HEK293 (cell line): ENCODE measurements around the gene MS4A18.

ENCODE experiments used
- CTCF ChIA-PET: fragments of 350-600 bp; formaldehyde crosslinking; extraction: SDS; loops from one replicate; lab custom pipeline; 2021; ENCODE audit warnings: antibody characterized with exemption; lab: Yijun Ruan, JAX
- POLR2A ChIA-PET: fragments of 300-600 bp; formaldehyde crosslinking; extraction: SDS; loops from one replicate; lab custom pipeline; 2020; ENCODE audit warnings: antibody characterized with exemption, inconsistent platforms; lab: Yijun Ruan, JAX
- H3K27ac ChIP-seq: fragments of 200-500 bp; sonication (Bioruptor generic); 2 replicates; pipeline ENCODE4 v1.5.1; 2014; ENCODE audit warnings: low read depth, low read length, control low read depth, inconsistent platforms; ENCODE audit errors: extremely low read depth
- H3K36me3 ChIP-seq, 2 experiments: fragments of 200-500 bp in 1 of 2; sonication (Bioruptor generic) in 1 of 2; 1 replicate in 1 of 2; 2 replicates in 1 of 2; pipeline ENCODE4 v1.5.1; 2014 to 2017; ENCODE audit warnings: inconsistent platforms in 2 of 2, low read length in 2 of 2; ENCODE audit not compliant: control insufficient read depth in 2 of 2, insufficient read depth in 1 of 2
- H3K4me1 ChIP-seq: fragments of 200-500 bp; sonication (Bioruptor generic); 2 replicates; pipeline ENCODE4 v1.5.1; 2014; ENCODE audit warnings: mild to moderate bottlenecking, low read length, inconsistent platforms; ENCODE audit not compliant: control insufficient read depth, insufficient read depth
- H3K4me3 ChIP-seq: 2 replicates; pipeline ENCODE4 v1.5.1; 2011; ENCODE audit warnings: low read depth, mild to moderate bottlenecking, control low read depth, low read length, moderate library complexity
- H3K9me3 ChIP-seq: fragments of 200-500 bp; sonication (Bioruptor generic); 2 replicates; pipeline ENCODE4 v1.5.1; 2014; ENCODE audit warnings: low read depth, low read length, inconsistent platforms; ENCODE audit not compliant: control insufficient read depth, insufficient read depth
- HIC1 ChIP-seq: fragments of 450-650 bp; formaldehyde crosslinking; IDR thresholded peaks from 2 replicates; pipeline ENCODE4 v1.5.1; 2016; ENCODE audit warnings: missing biosample characterization, missing genetic modification characterization
- KLF1 ChIP-seq: fragments of 450-650 bp; formaldehyde crosslinking; IDR thresholded peaks from 2 replicates; pipeline ENCODE4 v1.5.1; 2016; ENCODE audit warnings: missing biosample characterization, missing genetic modification characterization
- MYNN ChIP-seq: fragments of 450-650 bp; formaldehyde crosslinking; IDR thresholded peaks from 2 replicates; pipeline ENCODE4 v1.5.1; 2016; ENCODE audit warnings: missing biosample characterization, missing genetic modification characterization, borderline replicate concordance
- OVOL3 ChIP-seq: fragments of 450-650 bp; formaldehyde crosslinking; IDR thresholded peaks from 2 replicates; pipeline ENCODE4 v1.5.1; 2016; ENCODE audit warnings: missing biosample characterization, missing genetic modification characterization
- PATZ1 ChIP-seq: fragments of 450-650 bp; formaldehyde crosslinking; IDR thresholded peaks from 2 replicates; pipeline ENCODE4 v1.5.1; 2016; ENCODE audit warnings: missing biosample characterization, missing genetic modification characterization
- PRDM6 ChIP-seq: fragments of 450-650 bp; formaldehyde crosslinking; IDR thresholded peaks from 2 replicates; pipeline ENCODE4 v1.5.1; 2017; ENCODE audit warnings: missing biosample characterization, missing genetic modification characterization
- SP7 ChIP-seq: fragments of 450-650 bp; formaldehyde crosslinking; IDR thresholded peaks from 2 replicates; pipeline ENCODE4 v1.5.1; 2016; ENCODE audit warnings: missing biosample characterization, missing genetic modification characterization
- YY1 ChIP-seq: fragments of 450-650 bp; formaldehyde crosslinking; IDR thresholded peaks from 2 replicates; pipeline ENCODE4 v1.5.1; 2018; ENCODE audit warnings: missing biosample characterization, missing genetic modification characterization
- ZBTB21 ChIP-seq: fragments of 450-650 bp; formaldehyde crosslinking; IDR thresholded peaks from 2 replicates; pipeline ENCODE4 v1.5.1; 2017; ENCODE audit warnings: missing biosample characterization, missing genetic modification characterization
- ZFP37 ChIP-seq: fragments of 450-650 bp; formaldehyde crosslinking; IDR thresholded peaks from 2 replicates; pipeline ENCODE4 v1.5.1; 2016; ENCODE audit warnings: missing biosample characterization, missing genetic modification characterization
- ZNF211 ChIP-seq: fragments of 450-650 bp; formaldehyde crosslinking; IDR thresholded peaks from 2 replicates; pipeline ENCODE4 v1.5.1; 2016; ENCODE audit warnings: low read depth, missing biosample characterization, missing genetic modification characterization
- ZNF302 ChIP-seq: fragments of 450-650 bp; formaldehyde crosslinking; IDR thresholded peaks from 2 replicates; pipeline ENCODE4 v1.5.1; 2016; ENCODE audit warnings: missing biosample characterization, missing genetic modification characterization, low read depth
- ZNF394 ChIP-seq: fragments of 450-650 bp; formaldehyde crosslinking; IDR thresholded peaks from 2 replicates; pipeline ENCODE4 v1.5.1; 2016; ENCODE audit warnings: missing biosample characterization, missing genetic modification characterization, mild to moderate bottlenecking, moderate library complexity, borderline replicate concordance
- ZNF404 ChIP-seq: fragments of 450-650 bp; formaldehyde crosslinking; IDR thresholded peaks from 2 replicates; pipeline ENCODE4 v1.5.1; 2017; ENCODE audit warnings: missing biosample characterization, missing genetic modification characterization
- ZNF501 ChIP-seq: fragments of 450-650 bp; formaldehyde crosslinking; IDR thresholded peaks from 2 replicates; pipeline ENCODE4 v1.5.1; 2016; ENCODE audit warnings: missing biosample characterization, missing genetic modification characterization
- ZNF521 ChIP-seq: fragments of 450-650 bp; formaldehyde crosslinking; IDR thresholded peaks from 2 replicates; pipeline ENCODE4 v1.5.1; 2017; ENCODE audit warnings: missing biosample characterization, mild to moderate bottlenecking, missing genetic modification characterization
- ZNF629 ChIP-seq: fragments of 450-650 bp; formaldehyde crosslinking; IDR thresholded peaks from 2 replicates; pipeline ENCODE4 v1.5.1; 2017; ENCODE audit warnings: missing biosample characterization, missing genetic modification characterization
- ZNF704 ChIP-seq: fragments of 450-650 bp; formaldehyde crosslinking; IDR thresholded peaks from 2 replicates; pipeline ENCODE4 v1.5.1; 2016; ENCODE audit warnings: missing biosample characterization, missing genetic modification characterization
- ZSCAN4 ChIP-seq: fragments of 450-650 bp; formaldehyde crosslinking; IDR thresholded peaks from 2 replicates; pipeline ENCODE4 v1.5.1; 2017; ENCODE audit warnings: missing biosample characterization, missing genetic modification characterization
- ZXDB ChIP-seq: fragments of 450-650 bp; formaldehyde crosslinking; IDR thresholded peaks from 2 replicates; pipeline ENCODE4 v1.5.1; 2016; ENCODE audit warnings: missing biosample characterization, missing genetic modification characterization

MS4A18 gene

GRCh38 chr11:60786811-60787567, 62.5 kb downstream of the MS4A18 start:
- POLR2A ChIA-PET: no interaction called here
- Histone ChIP-seq H3K36me3 (no peaks in the 10 kb centered on the region), H3K9me3 (no peaks in the 10 kb centered on the region), H3K4me3 (no peak overlapping the region), H3K4me1 (no peaks in the 10 kb centered on the region), H3K27ac (no peak overlapping the region)
- CTCF ChIA-PET: interaction anchor here (0.5 to 4.2 kb wide), 2 partner anchors 11 to 85 kb away, joined by 3 to 18 read pairs; no protein-coding TSS in a partner anchor
- TF ChIP-seq HIC1 (tag by site-specific recombination) (no peak), OVOL3 (no peak), PATZ1 (no peak), ZFP37 (tag by site-specific recombination) (no peak), ZNF704 (tag by site-specific recombination) (no peak), ZXDB (tag by site-specific recombination) (no peak), ZNF404 (tag by site-specific recombination) (no peak), ZNF394 (no peak), YY1 (tag by site-specific recombination) (no peak), MYNN (tag by site-specific recombination) (no peak), ZNF501 (tag by site-specific recombination) (no peak), ZNF211 (no peak), ZSCAN4 (tag by site-specific recombination) (no peak), PRDM6 (tag by site-specific recombination) (no peak), ZNF302 (no peak), ZNF521 (tag by site-specific recombination) (no peak), KLF1 (no peak), ZNF629 (no peak), SP7 (tag by site-specific recombination) (no peak), ZBTB21 (tag by site-specific recombination) (no peak)
- TF ChIP-seq, all 188 proteins: peak for 0
